ENCODE data around the gene IQUB. TPM values are rescaled to one million over a fixed set of nuclear protein-coding genes. Genes with fewer than 3 reads are reported as not detected.

The IQUB gene
- total RNA-seq: under 1 TPM in 2 of 3 donors, not detected in 1; 0.08 TPM

DNA sequence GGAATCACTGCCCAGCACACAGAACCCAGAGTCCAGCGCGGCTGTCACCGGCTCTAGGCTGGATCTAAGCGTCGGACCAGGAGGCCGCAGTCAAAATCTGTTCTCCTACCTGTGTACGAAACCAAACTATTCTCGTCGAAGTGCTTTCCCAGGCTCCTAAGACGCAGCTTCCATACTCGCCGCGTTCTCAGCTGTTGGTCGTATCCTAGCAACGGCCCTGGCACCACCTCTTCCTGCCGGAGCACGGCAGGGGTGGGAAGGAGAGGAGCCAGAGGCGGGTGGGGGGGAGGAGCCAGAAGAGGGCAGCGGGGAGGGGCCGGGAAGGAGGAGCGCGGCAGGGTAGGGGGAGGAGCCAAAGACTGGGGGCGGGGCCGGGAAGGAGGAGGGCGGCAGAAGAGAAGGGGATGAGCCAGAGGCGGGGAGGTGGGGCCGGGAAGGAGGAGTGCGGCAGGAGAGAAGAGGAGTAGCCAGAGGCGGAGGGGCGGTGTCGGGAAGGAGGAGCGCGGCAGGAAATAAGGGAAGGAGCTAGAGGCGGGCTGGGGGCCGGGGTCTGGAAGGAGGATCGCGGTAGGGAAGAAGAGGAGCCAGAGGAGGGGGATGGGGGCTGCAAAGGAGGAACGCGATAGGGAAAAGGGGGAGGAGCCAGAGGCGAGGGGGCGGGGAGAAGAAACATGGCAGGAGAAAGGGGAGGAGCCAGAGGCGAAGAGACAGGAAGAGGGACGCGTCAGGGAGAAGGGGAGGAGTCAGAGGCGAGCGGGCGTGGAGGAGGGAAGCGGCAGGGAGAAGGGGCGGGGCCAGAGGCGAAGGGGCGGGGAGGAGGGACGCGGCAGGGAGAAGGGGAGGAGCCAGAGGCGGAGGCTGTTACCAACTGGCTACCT lies at the start of gene IQUB:
TSS of gene IQUB (minus strand) at position 213 of the 878 bp plus-strand sequence. CDS start 22,255 bp downstream, outside the sequence.
- Mint-ChIP-seq H3K4me1 (ENCODE audit: low read depth) (peaks cover 27% of the 10 kb centered on the region), H3K4me3 (peak within 1 kb of the TSS; percentile 88), H3K36me3 (ENCODE audit: insufficient read depth) (no peaks in the 10 kb centered on the region), H3K9me3 (no peaks in the 10 kb centered on the region), H3K27me3 (ENCODE audit: low read depth) (peaks cover 27% of the 10 kb centered on the region)
- DNase-seq: peak; percentile 96
- ATAC-seq: peak; percentile 86 to 88

DNA sequence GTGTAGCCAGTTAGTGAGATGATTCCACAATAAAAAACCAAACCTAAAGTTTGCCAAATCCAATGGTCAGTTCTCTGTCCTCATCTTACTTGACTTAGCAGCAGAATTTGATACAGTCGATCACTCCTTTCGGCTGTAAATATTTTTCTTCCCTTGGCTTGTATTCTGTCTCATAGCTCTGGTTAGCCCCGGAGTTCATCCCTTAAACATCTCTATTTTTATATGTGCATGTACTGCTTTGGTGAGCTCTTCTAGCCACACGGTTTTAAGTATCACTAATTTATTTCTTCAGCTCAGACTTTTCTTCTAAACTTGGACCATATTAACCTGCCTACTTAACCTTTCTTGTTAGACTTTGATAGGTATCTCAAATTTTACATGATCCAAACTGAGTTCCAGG lies 49.4 kb upstream of the IQUB start:
- Mint-ChIP-seq H3K9me3 (no peaks in the 10 kb centered on the region), H3K27me3 (ENCODE audit: low read depth) (peaks cover 16% of the 10 kb centered on the region), H3K4me3 (no peak overlapping the region), H3K36me3 (ENCODE audit: insufficient read depth) (no peaks in the 10 kb centered on the region), H3K4me1 (ENCODE audit: low read depth) (no peaks in the 10 kb centered on the region)
- ATAC-seq: no peak
- DNase-seq: no peak

DNA sequence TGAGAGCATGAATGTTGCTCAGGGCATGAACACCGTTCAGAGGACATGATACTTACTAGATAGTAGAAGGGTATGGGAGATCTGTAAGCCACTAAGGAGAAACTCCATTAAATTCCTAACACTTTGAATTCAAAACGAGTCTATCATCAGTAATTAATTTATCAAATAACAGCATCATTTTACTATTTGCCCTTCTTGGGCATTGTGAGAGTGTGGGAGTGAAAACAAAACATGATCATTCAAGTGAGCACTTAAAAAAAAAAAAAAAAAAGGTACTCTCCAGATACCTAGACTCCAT lies 46.7 kb upstream of the IQUB start:
- H3K4me3 Mint-ChIP-seq: no peak overlapping the region
- ATAC-seq (no peak), DNase-seq (no peak)
- H3K27me3 Mint-ChIP-seq (ENCODE audit: low read depth): peaks cover 20% of the 10 kb centered on the region
- H3K9me3 Mint-ChIP-seq: no peaks in the 10 kb centered on the region
- no peaks in the 10 kb centered on the region for H3K4me1 Mint-ChIP-seq (ENCODE audit: low read depth)
- H3K36me3 Mint-ChIP-seq (ENCODE audit: insufficient read depth): no peaks in the 10 kb centered on the region

DNA sequence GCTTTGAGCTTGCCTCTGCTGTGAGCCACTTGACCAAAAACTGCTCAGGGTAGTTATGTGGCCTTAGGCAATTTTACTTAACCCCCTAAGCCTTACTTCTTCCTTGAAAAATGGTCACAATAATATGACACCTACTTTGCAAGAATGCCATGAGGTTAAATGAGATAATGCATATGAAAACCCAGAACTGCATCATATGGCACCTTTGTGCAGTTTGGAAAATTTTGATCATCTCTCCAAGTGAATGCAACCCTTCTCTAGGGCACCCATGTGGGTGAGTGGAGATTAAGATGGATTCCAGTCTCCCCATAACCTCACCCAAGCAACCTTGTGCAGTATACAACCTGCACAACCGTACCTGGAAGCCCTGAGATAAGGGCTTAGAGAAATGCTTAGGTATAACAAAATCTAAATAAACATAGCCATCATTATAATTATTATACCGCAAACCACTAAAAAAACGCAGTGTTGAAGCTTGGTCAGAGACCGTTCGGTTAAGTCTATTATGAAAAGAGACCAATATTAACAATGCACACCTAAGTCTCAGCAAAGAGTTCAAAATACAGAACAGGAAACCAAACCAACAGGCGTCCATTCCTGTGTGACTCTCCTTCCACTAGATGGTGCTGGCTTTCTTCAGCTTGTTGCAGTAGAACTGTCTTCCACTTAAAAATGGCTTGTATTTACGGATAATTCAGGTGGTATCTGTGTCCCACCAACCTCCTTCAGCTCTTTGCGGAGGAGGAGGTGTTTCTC lies 46.2 kb upstream of the IQUB start:
- DNase-seq (no peak), ATAC-seq (no peak)
- H3K4me1 Mint-ChIP-seq (ENCODE audit: low read depth): no peaks in the 10 kb centered on the region
- peaks cover 20% of the 10 kb centered on the region for H3K27me3 Mint-ChIP-seq (ENCODE audit: low read depth)
- H3K9me3 Mint-ChIP-seq: no peaks in the 10 kb centered on the region
- no peak overlapping the region for H3K4me3 Mint-ChIP-seq
- H3K36me3 Mint-ChIP-seq (ENCODE audit: insufficient read depth): no peaks in the 10 kb centered on the region

DNA sequence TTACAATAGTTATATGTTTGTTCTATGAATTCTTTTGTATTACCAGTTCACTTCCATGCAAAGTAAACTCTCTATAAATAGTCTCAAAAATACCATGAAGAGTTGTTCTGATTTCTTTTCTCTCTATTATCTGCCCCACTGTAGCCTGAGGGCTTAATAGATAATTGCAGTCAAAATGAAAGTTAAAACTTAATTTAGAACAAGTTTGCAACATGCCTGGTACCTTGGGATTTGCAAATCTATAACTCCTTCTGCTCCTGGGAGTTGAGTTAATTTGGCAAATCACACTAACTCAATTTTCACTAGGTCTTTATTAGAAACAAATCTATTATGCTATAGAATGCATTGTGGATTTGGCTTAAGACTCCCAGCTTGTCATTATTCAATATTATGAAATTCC lies 45.0 kb upstream of the IQUB start:
- no peak for DNase-seq
- Mint-ChIP-seq H3K9me3 (no peaks in the 10 kb centered on the region), H3K4me1 (ENCODE audit: low read depth) (no peaks in the 10 kb centered on the region), H3K27me3 (ENCODE audit: low read depth) (peaks cover 22% of the 10 kb centered on the region), H3K36me3 (ENCODE audit: insufficient read depth) (no peaks in the 10 kb centered on the region), H3K4me3 (no peak overlapping the region)
- ATAC-seq: no peak

DNA sequence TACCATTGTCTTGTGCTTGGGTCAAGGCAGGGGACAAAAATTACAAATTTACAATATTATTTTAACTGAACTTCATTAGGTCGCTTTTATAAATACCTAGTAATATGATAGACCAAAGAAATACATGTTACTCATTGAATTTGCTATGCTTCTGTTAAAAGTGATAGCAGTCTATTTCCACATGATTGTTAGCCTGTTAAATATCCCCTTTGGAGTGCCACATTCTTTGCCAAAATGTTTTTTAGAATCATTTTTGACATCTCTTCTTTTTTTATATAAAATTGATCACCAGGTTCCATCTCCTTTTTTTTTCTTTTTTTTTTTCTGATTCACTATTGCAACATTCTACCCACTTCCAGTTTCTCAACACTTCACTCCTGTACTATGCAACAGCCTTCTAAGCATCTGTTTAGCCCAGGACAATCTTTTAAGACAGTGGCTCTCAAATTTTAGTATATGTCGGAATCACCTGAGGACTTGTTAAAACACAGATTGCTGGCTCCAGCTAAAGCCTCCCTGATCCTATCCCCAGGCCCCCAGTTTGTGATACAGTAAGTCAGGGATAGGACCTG lies 39.6 kb upstream of the IQUB start:
- H3K4me3 Mint-ChIP-seq: no peak overlapping the region
- H3K9me3 Mint-ChIP-seq: no peaks in the 10 kb centered on the region
- H3K4me1 Mint-ChIP-seq (ENCODE audit: low read depth): no peaks in the 10 kb centered on the region
- H3K27me3 Mint-ChIP-seq (ENCODE audit: low read depth): peaks cover 7% of the 10 kb centered on the region
- ATAC-seq: no peak
- H3K36me3 Mint-ChIP-seq (ENCODE audit: insufficient read depth): no peaks in the 10 kb centered on the region
- no peak for DNase-seq

DNA sequence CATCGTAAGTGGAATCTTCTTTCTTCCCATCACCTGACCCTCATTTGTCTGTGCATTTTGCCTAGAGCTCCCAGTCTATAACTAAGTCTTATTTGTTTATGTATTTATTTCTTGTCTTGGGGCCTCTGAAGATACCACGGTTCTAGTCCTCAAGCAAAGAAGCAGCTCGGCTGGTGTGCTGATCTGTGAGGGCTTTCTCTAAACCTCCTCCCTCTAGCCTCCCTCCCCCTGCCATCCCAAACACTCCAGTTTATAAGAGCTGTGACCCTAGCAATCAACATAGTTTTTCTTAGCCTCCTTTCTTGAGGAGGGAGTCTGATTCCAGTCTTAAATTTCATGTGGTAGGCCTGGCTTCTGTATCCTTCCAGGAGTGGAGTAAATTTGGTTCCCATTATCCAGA lies 38.9 kb upstream of the IQUB start:
- ATAC-seq: no peak
- H3K27me3 Mint-ChIP-seq (ENCODE audit: low read depth): peaks cover 4% of the 10 kb centered on the region
- DNase-seq: no peak
- no peak overlapping the region for H3K4me3 Mint-ChIP-seq
- H3K4me1 Mint-ChIP-seq (ENCODE audit: low read depth): no peaks in the 10 kb centered on the region
- H3K36me3 Mint-ChIP-seq (ENCODE audit: insufficient read depth): no peaks in the 10 kb centered on the region
- no peaks in the 10 kb centered on the region for H3K9me3 Mint-ChIP-seq

DNA sequence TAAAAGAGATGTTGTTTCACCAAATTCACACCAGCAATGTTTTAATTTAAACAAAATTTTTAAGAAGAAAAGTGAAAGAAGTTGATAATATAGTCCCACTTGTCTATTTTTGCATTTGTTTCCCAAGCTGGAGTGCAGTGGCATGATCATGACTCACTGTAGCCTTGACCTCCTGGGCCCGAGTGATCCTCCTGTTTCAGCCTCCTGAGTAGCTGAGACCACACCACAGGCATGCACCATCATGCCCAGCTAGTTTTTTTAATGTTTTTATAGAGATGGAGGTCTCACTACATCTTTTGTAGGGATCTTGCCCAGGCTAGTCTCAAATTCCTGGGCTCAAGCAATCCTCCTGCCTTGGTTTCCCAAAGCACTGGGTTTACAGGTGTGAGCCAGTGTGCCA lies 37.3 kb upstream of the IQUB start:
- no peak for ATAC-seq
- H3K9me3 Mint-ChIP-seq: no peaks in the 10 kb centered on the region
- H3K4me1 Mint-ChIP-seq (ENCODE audit: low read depth): no peaks in the 10 kb centered on the region
- no peaks in the 10 kb centered on the region for H3K36me3 Mint-ChIP-seq (ENCODE audit: insufficient read depth)
- no peak overlapping the region for H3K4me3 Mint-ChIP-seq
- peaks cover 1% of the 10 kb centered on the region for H3K27me3 Mint-ChIP-seq (ENCODE audit: low read depth)
- DNase-seq: no peak

DNA sequence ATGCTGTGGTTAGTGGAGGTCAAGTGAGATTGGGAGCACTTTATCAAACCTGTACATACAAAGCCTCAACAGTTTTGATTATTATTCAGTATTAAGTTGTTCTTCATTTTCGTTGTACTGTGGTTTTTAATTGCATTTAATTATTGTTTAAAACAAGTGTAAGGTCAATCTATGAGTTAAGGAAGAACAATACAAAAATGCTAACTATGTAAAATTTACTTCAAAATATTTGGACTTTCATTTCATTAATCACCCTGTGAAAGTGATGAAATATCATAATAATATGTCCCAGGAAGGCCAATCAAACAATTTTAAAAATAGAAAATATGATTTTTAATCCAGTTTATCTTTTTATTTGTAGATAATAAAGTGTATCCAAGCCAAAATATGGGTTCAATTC lies 36.8 kb upstream of the IQUB start:
- Mint-ChIP-seq H3K4me1 (ENCODE audit: low read depth) (no peaks in the 10 kb centered on the region), H3K27me3 (ENCODE audit: low read depth) (peaks cover 1% of the 10 kb centered on the region), H3K36me3 (ENCODE audit: insufficient read depth) (no peaks in the 10 kb centered on the region), H3K9me3 (no peaks in the 10 kb centered on the region), H3K4me3 (no peak overlapping the region)
- ATAC-seq (no peak), DNase-seq (no peak)

DNA sequence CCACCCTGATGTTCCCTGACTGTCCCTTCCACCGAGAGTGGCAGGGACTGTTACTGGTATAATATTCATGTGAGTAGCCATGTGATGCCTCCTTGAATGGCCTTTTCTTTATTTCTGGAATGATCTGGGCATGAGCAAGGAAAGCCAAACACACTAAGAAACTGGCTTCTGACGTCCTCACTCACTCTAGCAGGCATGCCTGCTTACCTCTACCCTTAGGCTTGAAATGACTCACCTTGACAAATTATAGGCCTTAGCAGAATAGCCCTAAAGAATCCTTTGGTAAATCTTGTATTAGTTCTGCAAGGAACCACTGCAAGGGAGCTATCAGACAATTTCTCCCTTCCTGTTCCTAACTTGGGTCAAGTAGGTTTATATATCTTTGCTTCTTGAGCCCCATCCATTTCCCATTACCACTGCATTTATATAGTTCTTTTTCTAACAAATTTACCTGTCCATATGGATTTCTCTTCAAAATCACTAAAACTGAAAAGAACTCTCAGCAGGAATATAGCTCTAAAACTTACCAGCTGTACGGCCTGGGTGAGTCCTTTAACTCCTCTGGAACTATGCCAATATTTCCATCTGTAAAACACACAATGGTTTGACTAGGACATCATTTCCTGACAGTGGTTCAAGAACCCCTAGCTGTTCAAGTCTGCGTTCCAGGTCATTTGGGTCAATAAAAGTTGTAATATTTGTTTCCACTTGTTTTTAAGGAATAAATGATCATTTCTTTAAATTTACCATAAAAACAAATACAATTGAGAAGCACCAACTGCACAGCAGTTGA lies 36.2 kb upstream of the IQUB start:
- H3K4me1 Mint-ChIP-seq (ENCODE audit: low read depth): no peaks in the 10 kb centered on the region
- H3K4me3 Mint-ChIP-seq: no peak overlapping the region
- H3K27me3 Mint-ChIP-seq (ENCODE audit: low read depth): peaks cover 1% of the 10 kb centered on the region
- ATAC-seq: no peak
- no peaks in the 10 kb centered on the region for H3K9me3 Mint-ChIP-seq
- H3K36me3 Mint-ChIP-seq (ENCODE audit: insufficient read depth): no peaks in the 10 kb centered on the region
- no peak for DNase-seq

DNA sequence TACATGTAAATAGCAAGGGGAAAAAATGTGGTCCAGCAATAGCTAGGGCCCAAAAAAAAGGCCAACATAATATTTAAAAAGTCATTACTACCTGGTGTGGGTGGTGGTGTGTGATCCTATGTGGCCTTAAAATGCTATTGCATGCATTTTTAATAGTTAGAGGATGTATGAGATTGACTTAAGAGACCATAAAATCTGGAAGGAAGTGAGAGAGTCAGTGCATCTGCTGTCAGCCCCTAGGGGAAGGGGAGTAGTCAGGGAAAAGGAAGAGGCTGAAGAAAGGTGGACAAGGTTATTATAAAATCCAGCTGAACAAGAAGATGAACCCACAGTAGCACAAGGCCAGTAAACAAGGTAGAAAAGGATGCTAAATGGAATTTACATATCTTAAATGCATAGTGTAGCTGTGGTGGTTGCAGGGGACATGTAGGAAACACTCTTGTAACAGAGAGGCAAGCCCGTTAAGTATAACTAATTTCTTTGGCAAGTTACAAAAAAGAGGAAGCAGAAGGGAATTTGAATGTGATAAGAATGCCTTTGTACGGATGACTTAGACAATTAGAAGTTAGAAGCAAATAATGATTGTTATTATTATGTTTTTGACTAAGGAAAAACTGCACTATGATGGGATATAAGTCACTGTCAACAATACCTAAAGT lies 35.1 kb upstream of the IQUB start:
- Mint-ChIP-seq H3K4me1 (ENCODE audit: low read depth) (no peaks in the 10 kb centered on the region), H3K9me3 (no peaks in the 10 kb centered on the region), H3K4me3 (no peak overlapping the region), H3K27me3 (ENCODE audit: low read depth) (peaks cover under 1% of the 10 kb centered on the region), H3K36me3 (ENCODE audit: insufficient read depth) (no peaks in the 10 kb centered on the region)
- no peak for DNase-seq
- no peak for ATAC-seq

DNA sequence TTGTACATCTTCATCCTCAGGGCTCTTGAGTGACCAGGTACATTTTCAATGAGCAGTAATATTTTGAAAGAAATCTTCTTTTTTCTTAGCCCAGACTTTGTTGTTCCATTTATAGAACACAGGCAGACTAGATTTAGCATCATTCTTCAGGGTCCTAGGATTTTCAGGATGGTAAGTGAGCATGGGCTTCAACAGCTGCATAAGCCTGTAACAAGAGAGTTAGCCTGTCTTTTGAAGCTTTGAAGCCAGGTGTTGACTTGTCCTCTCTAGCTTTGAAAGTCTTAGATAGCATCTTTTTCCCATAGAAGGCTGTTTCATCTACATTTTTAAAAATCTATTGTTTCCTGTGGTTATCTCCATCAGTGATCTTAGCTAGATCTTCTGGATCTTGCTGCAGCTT lies 27.7 kb upstream of the IQUB start:
- H3K27me3 Mint-ChIP-seq (ENCODE audit: low read depth): peaks cover 2% of the 10 kb centered on the region
- DNase-seq (no peak), ATAC-seq (no peak)
- H3K4me3 Mint-ChIP-seq: no peak overlapping the region
- no peaks in the 10 kb centered on the region for H3K36me3 Mint-ChIP-seq (ENCODE audit: insufficient read depth)
- no peaks in the 10 kb centered on the region for H3K4me1 Mint-ChIP-seq (ENCODE audit: low read depth)
- H3K9me3 Mint-ChIP-seq: no peaks in the 10 kb centered on the region

DNA sequence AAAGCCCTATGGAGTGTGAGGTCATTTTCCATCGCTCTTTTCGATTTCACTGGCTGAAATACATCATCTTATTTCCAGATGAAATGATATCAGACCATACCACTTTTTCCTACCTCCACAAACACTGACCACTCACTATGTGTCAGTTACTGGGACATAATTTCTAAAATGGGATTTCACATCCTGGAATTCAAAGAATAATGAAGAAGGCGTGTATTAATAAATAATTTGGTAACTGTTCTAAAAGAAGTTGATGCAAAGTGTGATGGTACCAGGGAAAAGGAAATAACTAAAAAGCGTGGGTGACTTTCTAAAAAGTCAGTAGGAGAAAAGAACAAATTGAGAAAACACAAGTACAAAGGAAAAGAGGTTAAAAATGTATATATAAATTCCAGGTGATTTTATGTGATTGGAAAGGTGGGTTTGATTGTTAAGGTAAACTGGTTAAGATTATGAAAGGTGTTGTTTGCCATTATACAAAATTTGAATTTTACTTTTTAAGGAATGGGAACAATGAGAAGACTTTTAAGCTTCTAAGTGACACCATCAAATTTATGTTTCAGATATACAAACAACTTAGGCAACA lies 24.0 kb upstream of the IQUB start:
- Mint-ChIP-seq H3K36me3 (ENCODE audit: insufficient read depth) (peaks cover 3% of the 10 kb centered on the region), H3K27me3 (ENCODE audit: low read depth) (peaks cover 2% of the 10 kb centered on the region), H3K4me1 (ENCODE audit: low read depth) (peaks cover 4% of the 10 kb centered on the region), H3K9me3 (no peaks in the 10 kb centered on the region), H3K4me3 (no peak overlapping the region)
- DNase-seq (no peak), ATAC-seq (no peak)

Measured in activated T-cell treated with anti-CD3 and anti-CD28 coated beads, Interleukin-2, amount 50 U/mL, for 4 hours (primary cell).